ENCODE results near the gene TMEM38B.
"Not testable (repeated sequence)": the region's sequence is repeated elsewhere in the genome, so short reads cannot be mapped to it uniquely, and the experiment has no call there.

TMEM38B gene

GRCh38 chr9:105728230-105728629 lies 33.9 kb downstream of the TMEM38B start:
- DNase-seq: not testable (repeated sequence)

- not testable (repeated sequence) for DNase-seq
Measured at GRCh38 chr9:105731420-105731819, 37.1 kb downstream of the TMEM38B start.

GRCh38 chr9:105735366-105735765 lies 41.0 kb downstream of the TMEM38B start:
- DNase-seq: no peak

GRCh38 chr9:105737205-105737604 lies 42.9 kb downstream of the TMEM38B start:
- DNase-seq: no peak

DNA sequence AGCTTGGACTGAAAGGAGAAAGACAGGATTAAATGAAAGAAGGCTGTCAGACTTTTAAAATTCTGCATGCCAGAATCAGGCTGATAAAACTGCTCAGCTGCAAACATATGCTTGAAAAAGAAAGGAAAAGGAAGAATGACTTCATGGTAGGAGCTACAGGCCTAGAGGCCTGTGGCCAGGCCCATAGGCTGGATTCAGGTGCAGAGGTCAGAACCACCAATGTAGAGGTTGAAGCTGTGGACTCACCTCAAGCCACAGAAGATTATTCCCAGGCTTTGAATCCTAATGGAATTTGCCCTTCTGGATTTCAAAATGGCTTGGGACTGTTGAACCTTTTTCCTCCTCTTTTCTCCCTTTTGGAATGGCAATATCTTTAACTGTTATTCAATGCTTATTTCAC lies 47.7 kb downstream of the TMEM38B start:
- no peak for DNase-seq

- not testable (repeated sequence) for DNase-seq
Measured at GRCh38 chr9:105747325-105747724, 53.0 kb downstream of the TMEM38B start.

- no peak for DNase-seq
Measured at GRCh38 chr9:105751761-105752160, 57.4 kb downstream of the TMEM38B start.

GRCh38 chr9:105757496-105758251 lies 63.3 kb downstream of the TMEM38B start:
- no peak for DNase-seq

GRCh38 chr9:105760053-105760452 lies 65.7 kb downstream of the TMEM38B start:
- DNase-seq: no peak

- DNase-seq: not testable (repeated sequence)
Measured at GRCh38 chr9:105782561-105783494, 88.5 kb downstream of the TMEM38B start.

DNA sequence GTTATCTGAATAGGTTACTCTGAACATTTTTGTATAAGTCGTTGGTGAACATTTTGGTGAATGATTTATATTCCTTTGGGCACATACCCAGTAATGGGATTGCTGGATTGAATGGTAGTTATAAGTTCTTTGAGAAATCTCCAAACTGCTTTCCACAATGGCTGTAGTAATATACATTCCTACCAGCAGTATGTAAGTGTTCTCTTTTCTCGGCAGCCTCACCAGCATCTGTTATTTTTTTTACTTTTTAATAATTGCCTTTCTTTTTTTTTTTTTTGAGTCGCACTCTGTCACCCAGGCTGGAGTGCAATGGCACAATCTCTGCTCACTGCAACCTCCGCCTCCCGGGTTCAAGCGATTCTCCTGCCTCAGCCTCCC lies 89.1 kb downstream of the TMEM38B start:
- not testable (repeated sequence) for DNase-seq

GRCh38 chr9:105786796-105787195 lies 92.5 kb downstream of the TMEM38B start:
- DNase-seq: not testable (repeated sequence)

- DNase-seq: no peak
Measured at GRCh38 chr9:105816202-105816744, 121.9 kb downstream of the TMEM38B start.

- no peak for DNase-seq
Measured at GRCh38 chr9:105816981-105817380, 122.6 kb downstream of the TMEM38B start.

DNA sequence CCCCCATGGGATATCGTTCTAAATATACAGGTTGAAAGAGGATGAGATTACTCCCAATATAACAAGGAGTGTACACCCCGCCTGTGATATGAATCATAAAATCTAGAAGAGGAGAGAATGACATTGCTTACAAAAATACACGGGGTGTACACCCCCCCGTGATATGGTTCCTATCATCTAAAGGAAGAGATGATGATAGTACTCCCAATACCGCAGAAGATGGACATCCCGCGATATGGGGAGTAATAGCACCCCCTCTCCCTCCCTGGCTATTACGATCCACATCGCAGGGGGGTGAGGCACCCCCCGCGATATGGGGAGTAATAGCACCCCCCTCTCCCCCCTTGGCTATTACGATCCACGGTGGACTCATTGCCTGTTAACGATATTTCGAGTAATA lies 124.6 kb downstream of the TMEM38B start:
- no peak for DNase-seq

GRCh38 chr9:105822814-105823213 lies 128.5 kb downstream of the TMEM38B start:
- DNase-seq: no peak
